NT2/D1 (cell line): ENCODE results near the gene VEZT.

Experiments
- SUZ12 ChIP-seq: IDR thresholded peaks from 2 replicates; pipeline ENCODE4 v1.6.1; 2011; ENCODE audit not compliant: insufficient read length, insufficient read depth; ENCODE audit errors: extremely low read depth
- YY1 ChIP-seq: IDR thresholded peaks from 2 replicates; pipeline ENCODE4 v1.6.1; 2011; ENCODE audit not compliant: insufficient read length, insufficient read depth
- ZNF274 ChIP-seq: IDR thresholded peaks from 2 replicates; pipeline ENCODE4 v1.6.1; 2011; ENCODE audit warnings: mild to moderate bottlenecking, low read depth, low read length

- no peak for TF ChIP-seq SUZ12
- TF ChIP-seq YY1, result no peak
- no peak for TF ChIP-seq ZNF274
Observed at GRCh38 chr12:95187865-95188415, 29.7 kb upstream of the VEZT start.
